ENCODE measurements around the gene SLC51B.
"Not testable (repeated sequence)": the region's sequence is repeated elsewhere in the genome, so short reads cannot be mapped to it uniquely, and the experiment has no call there.

The SLC51B gene

GRCh38 chr15:65088643-65089021 lies 43.4 kb downstream of the SLC51B start:
- no peak for TF ChIP-seq CTCF (conservative IDR thresholded peaks at IDR 0.05)

GRCh38 chr15:65089206-65089824 lies 44.1 kb downstream of the SLC51B start:
- no peak overlapping the region for H3K27ac ChIP-seq
- no peak for TF ChIP-seq CTCF (conservative IDR thresholded peaks at IDR 0.05)

More at GRCh38 chr15:65088643-65089021, 43.4 kb downstream of the SLC51B start:
- no peak overlapping the region for H3K27ac ChIP-seq

GRCh38 chr15:65091946-65092770 lies 47.0 kb downstream of the SLC51B start:
- no peak overlapping the region for H3K27ac ChIP-seq
- TF ChIP-seq CTCF (conservative IDR thresholded peaks at IDR 0.05), result no peak

GRCh38 chr15:65092911-65093792 lies 48.0 kb downstream of the SLC51B start:
- no peak for TF ChIP-seq CTCF (conservative IDR thresholded peaks at IDR 0.05)
- H3K27ac ChIP-seq, result no peak overlapping the region

GRCh38 chr15:65093793-65094170 lies 48.6 kb downstream of the SLC51B start:
- not testable (repeated sequence) for H3K27ac ChIP-seq

GRCh38 chr15:65094294-65094995 lies 49.3 kb downstream of the SLC51B start:
- no peak for TF ChIP-seq CTCF (conservative IDR thresholded peaks at IDR 0.05)
- no peak overlapping the region for H3K27ac ChIP-seq

- no peak overlapping the region for H3K27ac ChIP-seq
- TF ChIP-seq CTCF (conservative IDR thresholded peaks at IDR 0.05), result no peak
Observed at GRCh38 chr15:65095011-65095746, 50.0 kb downstream of the SLC51B start.

Data from VCaP (cell line).